DLD1 (cell line): ENCODE results near the gene STK11IP.

ENCODE experiments used
- in situ Hi-C: cut with HindIII; loops from 2 replicates; pipeline ENCODE4 v1.10.0; 2017; ENCODE audit warnings: low sequenced_read_pairs

The STK11IP gene

DNA sequence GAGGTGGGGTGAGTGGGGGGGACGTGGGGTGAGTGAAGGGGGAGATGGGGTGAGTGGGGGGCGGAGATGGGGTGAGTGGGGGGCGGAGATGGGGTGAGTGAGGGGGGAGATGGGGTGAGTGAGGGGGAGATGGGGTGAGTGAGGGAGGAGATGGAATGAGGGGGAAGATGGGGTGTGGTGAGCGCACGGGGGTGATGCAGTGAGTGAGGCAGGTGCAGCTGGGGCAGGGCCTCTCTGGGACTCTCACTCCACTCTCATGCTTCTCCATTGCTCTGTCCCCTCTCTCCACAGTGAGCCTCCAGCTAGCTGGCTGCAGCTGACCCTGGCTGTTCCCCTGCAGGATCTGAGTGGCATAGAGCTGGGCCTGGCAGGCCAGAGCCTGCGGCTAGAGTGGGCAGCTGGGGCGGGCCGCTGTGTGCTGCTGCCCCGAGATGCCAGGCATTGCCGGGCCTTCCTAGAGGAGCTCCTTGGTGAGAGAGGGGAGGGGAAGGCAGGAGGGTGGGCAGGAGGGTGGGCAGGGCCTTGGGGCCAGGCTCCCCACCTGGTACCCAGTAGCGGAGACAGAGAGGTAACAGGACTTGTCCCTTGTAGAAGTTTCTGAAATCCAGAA, 15.9 kb downstream of the STK11IP start:
- in situ Hi-C loops: no loop called here

DNA sequence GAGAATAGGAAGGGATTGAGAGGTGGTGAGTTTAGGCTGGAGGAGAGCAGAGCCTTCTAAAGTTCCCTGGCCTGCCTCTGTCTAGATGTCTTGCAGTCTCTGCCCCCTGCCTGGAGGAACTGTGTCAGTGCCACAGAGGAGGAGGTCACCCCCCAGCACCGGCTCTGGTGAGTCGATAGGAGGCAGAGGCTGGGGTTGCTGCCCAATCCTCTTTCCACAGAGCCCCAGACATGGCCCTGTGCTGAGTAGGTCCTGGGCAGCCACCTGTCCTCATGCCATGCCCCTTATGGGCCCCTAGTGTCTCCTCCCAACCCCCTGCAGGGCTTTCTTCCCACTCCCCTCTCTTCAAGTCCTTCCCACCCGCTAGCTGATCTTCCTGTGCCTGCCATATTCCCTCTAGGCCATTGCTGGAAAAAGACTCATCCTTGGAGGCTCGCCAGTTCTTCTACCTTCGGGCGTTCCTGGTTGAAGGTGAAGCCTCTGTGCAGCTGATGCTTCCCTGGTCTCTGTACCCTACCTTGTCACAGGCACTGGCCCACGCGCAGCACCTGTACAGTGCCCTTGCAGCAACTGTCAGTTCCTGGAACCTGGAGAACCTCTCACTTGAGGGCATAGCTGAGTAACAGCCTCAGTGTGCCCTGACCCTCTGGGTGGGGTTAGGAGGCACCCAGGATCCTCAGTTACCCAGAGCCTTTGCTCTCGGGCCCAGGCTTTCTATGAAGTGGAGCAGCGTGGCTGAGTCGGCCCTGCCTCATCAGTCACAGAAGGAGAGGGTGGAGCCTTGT, 16.6 kb downstream of the STK11IP start:
- in situ Hi-C loops: no loop called here

DNA sequence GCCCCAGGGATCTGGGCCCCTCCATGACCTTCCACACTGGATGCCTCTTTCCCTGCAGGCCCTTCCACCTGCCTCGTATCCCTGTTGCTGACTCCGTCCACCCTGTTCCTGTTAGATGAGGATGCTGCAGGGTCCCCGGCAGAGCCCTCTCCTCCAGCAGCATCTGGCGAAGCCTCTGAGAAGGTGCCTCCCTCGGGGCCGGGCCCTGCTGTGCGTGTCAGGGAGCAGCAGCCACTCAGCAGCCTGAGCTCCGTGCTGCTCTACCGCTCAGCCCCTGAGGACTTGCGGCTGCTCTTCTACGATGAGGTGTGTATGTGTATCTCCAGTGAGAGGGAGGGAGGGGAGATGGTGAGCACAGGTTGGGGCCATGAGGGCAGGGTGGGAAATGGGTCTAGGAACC, 17.4 kb downstream of the STK11IP start:
- in situ Hi-C loops: no loop called here

GRCh38 chr2:219615894-219616293, 18.2 kb downstream of the STK11IP start:
- in situ Hi-C loops: no loop called here

DNA sequence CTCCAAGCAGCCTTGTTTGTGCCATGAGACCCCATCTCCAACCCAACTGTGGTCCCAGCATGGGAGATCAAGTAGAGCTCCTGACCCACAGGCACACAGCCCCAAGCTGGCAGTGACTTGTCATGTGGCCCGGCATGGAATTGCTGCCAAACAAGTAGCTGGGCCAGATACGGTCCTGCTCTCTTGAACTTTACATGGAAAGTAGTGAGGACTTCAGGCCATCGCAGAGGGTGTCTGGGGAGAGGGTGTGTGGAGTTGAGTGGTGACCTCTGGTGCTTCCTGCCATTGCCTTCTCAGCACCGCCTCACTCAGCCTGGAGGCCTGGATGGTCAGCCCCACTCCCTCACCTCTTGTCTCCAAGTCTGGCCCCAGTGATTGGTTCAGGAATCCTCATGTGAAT, 18.9 kb downstream of the STK11IP start:
- in situ Hi-C loops: no loop called here

- in situ Hi-C loops: no loop called here
Measured at GRCh38 chr2:219618733-219619122, 21.1 kb downstream of the STK11IP start.

DNA sequence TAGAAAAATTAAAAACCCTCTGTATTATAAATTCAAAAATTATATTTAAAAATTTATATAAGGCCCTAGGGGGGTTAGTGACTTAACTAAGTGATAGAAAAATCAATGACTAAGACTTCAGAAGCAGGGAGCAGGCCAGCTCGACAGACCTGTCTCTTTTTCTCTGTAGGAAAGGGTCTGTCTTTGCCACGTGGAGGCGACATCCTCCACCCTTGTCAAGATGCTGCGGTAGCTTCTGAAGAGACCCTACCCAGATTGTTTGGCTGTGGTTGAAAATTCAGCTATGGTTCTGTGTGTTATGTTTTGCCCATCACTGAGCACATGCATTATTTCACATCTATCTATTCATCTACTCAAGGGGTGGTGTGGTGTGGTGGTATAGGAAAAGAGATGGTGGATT, 21.6 kb downstream of the STK11IP start:
- in situ Hi-C loops: no loop called here

GRCh38 chr2:219620546-219620945, 22.9 kb downstream of the STK11IP start:
- in situ Hi-C loops: no loop called here

GRCh38 chr2:219621935-219622334, 24.3 kb downstream of the STK11IP start:
- in situ Hi-C loops: no loop called here

DNA sequence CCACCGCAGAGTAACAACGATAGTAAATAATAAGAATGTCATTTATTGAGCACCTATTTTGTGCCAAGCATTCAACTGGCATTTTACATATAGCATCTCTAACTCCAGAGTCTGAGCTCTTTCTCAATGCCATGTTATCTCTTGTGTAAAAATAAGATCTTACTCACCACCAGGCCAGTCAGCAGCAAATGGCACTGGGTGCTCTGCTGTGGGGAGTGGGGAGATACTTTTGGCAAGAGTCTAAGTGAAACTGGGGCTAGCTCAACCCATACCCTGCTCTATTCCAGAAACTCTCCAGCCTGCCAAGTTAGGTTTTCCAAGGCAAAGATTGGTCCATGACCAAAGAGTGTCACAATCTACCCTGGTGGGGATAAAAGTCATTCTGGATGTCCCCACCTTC, 24.8 kb downstream of the STK11IP start:
- in situ Hi-C loops: no loop called here

DNA sequence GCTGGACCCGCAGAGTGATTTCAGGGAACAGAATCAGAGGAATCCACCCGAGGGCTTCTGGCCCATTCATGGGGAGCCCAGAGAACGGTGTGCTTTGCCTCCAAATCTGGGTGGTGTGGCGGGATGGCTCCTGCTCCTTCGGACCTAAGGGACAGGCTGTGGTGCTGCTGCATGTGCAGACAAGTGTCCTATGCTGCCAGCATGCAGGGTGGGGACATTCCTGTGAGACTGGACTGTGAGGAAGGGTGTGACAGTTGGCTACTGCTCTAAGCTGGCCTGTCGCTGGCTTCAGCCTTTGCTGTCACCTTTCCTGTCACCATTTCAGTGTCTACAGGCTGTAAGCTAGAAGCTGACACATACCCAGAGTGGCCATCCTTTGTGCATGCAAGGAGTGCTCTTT, 26.9 kb downstream of the STK11IP start:
- in situ Hi-C loops: no loop called here

GRCh38 chr2:219625179-219625578, 27.5 kb downstream of the STK11IP start:
- in situ Hi-C loops: no loop called here

DNA sequence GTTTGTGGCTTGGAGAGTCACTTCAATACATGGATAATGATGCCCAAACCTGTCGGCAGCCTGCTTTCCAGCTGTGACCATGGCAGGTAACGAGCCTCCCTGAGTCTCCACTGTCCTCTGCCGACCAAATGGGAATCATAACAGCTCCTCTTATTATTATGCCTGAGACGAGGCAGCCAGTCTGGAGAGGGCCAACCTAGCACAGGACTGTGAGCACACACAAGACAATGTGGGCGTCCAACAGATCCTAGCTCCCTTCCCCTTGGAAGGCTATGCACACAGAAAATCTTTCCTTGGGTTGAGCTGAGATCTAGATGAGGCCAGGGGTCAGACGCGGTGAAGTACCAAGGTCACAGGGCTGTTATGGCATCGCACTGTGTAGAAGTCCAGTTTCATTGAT, 28.9 kb downstream of the STK11IP start:
- in situ Hi-C loops: no loop called here

DNA sequence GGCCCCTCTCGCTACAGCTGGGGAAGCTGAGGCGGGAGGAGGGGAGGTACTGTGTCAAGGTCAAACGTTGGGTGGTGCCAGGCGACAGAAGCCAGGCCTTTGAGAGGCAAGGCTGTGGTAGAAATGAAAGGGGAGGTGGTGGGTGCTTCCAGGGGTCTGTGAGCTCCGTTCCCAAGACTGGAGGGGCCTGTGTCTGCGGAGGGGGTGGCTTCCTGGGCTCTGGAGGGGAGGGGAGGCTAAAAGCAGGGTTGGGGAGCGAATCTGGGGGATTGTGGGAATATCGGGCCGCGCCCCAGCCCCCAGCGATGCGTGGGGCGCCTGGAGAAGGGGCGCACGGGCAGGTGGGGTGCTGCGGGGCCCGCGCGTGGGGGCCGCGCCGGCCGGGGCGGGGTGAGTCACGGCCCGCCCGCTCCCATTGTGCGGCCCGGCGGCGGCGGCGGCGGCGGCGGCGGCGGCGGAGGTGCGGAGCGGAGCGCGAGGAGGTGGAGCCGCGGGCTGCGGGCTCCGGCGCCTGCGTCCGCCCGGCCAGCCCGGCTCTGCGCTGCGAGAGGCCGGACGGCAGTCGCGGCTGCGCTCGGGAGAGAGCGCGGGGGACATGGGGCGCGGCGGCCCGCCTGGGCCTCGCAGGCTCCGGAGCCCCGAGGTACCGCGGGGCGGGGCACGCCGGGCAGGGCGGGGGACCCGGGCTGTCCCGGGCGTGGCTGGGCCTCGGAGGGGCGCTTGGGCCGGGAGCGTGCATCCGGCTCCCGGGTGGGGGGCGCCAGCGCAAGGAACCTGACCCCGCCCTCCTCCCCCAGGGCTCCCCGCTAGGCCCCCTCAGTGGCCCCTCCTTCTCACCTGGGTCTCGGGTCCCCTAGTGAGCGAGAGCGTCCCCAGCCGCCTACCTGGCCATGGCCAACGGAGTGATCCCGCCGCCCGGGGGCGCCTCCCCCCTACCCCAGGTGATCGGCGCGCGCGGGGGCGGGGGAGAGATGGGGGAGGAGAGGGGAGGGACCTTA, 29.7 kb downstream of the STK11IP start, which contains the start of gene SLC4A3:
SLC4A3 (plus strand) TSS at position 528 of the 998 bp plus-strand sequence; CDS start at position 891, 363 bp downstream.
- in situ Hi-C loops: no loop called here

GRCh38 chr2:219628235-219628985, 30.8 kb downstream of the STK11IP start:
- in situ Hi-C loops: no loop called here

DNA sequence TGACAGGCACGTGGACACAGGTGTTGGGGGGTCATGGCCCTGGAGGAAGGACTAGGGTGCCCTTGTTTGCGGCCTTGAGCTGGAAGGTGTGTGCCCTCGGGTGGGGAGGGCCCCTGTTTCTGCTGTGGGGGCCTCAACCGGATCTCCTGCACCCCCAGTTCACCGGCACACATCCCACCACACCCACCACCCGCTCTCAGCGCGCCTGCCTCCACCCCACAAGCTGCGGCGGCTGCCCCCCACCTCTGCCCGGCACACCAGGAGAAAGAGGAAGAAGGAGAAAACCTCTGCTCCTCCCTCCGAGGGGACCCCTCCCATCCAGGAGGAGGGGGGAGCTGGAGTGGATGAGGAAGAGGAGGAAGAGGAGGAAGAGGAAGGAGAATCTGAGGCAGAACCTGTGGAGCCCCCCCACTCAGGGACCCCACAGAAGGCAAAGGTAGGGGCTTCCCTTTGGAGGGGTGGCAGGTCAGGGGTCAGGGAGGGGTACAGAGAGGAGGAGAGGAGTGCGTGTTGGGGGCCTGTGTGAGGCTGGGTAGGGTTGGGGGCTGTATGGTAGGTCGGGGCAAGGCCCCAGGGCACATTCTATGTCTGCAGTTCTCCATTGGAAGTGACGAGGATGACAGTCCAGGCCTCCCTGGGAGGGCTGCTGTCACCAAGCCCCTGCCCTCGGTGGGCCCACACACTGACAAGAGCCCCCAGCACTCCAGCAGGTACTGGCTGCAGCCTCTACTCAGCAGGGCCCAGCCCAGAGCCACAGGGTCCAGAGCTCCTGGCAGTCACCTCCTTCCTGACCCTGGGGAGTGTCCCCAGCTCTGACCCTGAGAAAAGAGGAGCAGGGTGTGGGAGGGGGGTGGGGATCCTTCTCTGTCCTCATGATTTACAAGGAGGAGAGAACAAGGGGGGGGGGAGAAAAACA, 31.6 kb downstream of the STK11IP start:
- in situ Hi-C loops: no loop called here

GRCh38 chr2:219629976-219630695, 32.5 kb downstream of the STK11IP start:
- in situ Hi-C loops: no loop called here

DNA sequence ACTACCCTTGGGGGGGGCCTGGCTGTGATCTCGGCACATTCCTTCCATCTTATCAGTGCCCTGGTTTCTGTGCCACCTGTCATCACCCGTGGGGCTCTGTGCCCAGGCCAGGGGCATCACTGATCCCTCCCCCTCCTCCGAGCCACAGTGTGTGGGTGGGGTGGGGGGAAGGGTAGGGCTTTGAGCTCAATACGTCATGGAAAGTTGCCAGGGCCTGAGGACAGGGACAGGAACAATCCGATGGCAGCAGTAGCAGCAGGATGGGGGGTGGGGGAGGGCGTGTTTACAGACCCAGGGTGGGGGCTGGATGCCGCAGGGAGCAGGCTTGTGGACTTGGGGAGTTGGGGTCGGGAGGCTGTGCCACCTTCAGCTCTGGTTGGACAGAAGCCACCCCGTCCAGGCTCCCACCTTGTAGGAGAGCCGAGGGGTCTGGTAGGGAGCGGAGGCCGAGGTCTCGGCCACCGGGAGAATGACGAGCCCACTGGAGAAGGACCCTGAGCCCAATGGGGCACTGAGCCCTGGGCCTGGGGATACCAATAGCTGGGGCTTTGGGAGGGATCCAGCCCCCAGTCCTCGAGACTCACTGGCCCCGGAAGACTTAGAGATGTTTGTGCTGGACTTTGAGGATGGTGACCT, 33.2 kb downstream of the STK11IP start:
- in situ Hi-C loops: no loop called here
